Measurements from ENCODE around the gene PLCB3. TPM values are rescaled to one million over a fixed set of nuclear protein-coding genes. Genes with fewer than 3 reads are reported as not detected.
"Not testable (repeated sequence)": the region's sequence is repeated elsewhere in the genome, so short reads cannot be mapped to it uniquely, and the experiment has no call there.

PLCB3 gene
- total RNA-seq, 2 donors from 2014 or later, result 7.5 to 15.5 TPM

GRCh38 chr11:64304316-64305072 is 53.2 kb downstream of the PLCB3 start:
- Histone ChIP-seq H3K27ac (peak overlapping the region; percentile 95 to 97), H3K4me1 (peaks cover 0 to 43% of the 10 kb centered on the region in 2 donors), H3K4me3 (peak overlapping the region; percentile 82 to 87), H3K36me3 (peaks cover 8% of the 10 kb centered on the region), H3K9me3 (no peaks in the 10 kb centered on the region), H3K27me3 (peaks cover 0 to 4% of the 10 kb centered on the region in 2 donors)
- DNase-seq (ENCODE audit: low spot score), result peak; percentile 96
- TF ChIP-seq, protein P1, sequence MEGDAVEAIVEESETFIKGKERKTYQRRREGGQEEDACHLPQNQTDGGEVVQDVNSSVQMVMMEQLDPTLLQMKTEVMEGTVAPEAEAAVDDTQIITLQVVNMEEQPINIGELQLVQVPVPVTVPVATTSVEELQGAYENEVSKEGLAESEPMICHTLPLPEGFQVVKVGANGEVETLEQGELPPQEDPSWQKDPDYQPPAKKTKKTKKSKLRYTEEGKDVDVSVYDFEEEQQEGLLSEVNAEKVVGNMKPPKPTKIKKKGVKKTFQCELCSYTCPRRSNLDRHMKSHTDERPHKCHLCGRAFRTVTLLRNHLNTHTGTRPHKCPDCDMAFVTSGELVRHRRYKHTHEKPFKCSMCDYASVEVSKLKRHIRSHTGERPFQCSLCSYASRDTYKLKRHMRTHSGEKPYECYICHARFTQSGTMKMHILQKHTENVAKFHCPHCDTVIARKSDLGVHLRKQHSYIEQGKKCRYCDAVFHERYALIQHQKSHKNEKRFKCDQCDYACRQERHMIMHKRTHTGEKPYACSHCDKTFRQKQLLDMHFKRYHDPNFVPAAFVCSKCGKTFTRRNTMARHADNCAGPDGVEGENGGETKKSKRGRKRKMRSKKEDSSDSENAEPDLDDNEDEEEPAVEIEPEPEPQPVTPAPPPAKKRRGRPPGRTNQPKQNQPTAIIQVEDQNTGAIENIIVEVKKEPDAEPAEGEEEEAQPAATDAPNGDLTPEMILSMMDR (IDR thresholded peaks at IDR 0.05), result peak; percentile 70 to 89

- H3K27me3 ChIP-seq, result peaks cover 0 to 4% of the 10 kb centered on the region in 2 donors
- TF ChIP-seq, protein P1 (IDR thresholded peaks at IDR 0.05), result no peak
- no peaks in the 10 kb centered on the region for H3K9me3 ChIP-seq
- peaks cover 0 to 36% of the 10 kb centered on the region in 2 donors for H3K4me1 ChIP-seq
- peak within 1 kb of the TSS; percentile 95 to 97 for H3K27ac ChIP-seq
- peak within 1 kb of the TSS; percentile 82 to 87 for H3K4me3 ChIP-seq
- peaks cover 8% of the 10 kb centered on the region for H3K36me3 ChIP-seq
- DNase-seq (ENCODE audit: low spot score), result peak; percentile 100
These were observed 53.9 kb downstream of the PLCB3 start, which contains the start of gene ESRRA for GRCh38 chr11:64305075-64305690. Gene ESRRA, plus strand, starts transcription at chr11:64305524. Its CDS starts 1,656 bp downstream, at chr11:64307180.

- TF ChIP-seq, protein P1 (IDR thresholded peaks at IDR 0.05), result peak in 1 of 2 donors; percentile 60
- peak; percentile 70 for DNase-seq (ENCODE audit: low spot score)
- H3K27ac ChIP-seq, result peak overlapping the region; percentile 84 to 90
- H3K36me3 ChIP-seq, result peaks cover 8% of the 10 kb centered on the region
- H3K27me3 ChIP-seq, result peaks cover 0 to 4% of the 10 kb centered on the region in 2 donors
- H3K4me1 ChIP-seq, result peaks cover 0 to 28% of the 10 kb centered on the region in 2 donors
- peak overlapping the region; percentile 82 to 87 for H3K4me3 ChIP-seq
- no peaks in the 10 kb centered on the region for H3K9me3 ChIP-seq
These were observed 54.6 kb downstream of the PLCB3 start for GRCh38 chr11:64305691-64306562.

- Histone ChIP-seq H3K9me3 (no peaks in the 10 kb centered on the region), H3K4me3 (peak overlapping the region; percentile 82 to 87), H3K36me3 (peaks cover 8% of the 10 kb centered on the region), H3K4me1 (peaks cover 0 to 27% of the 10 kb centered on the region in 2 donors), H3K27me3 (peaks cover 0 to 4% of the 10 kb centered on the region in 2 donors), H3K27ac (peak overlapping the region; percentile 84 to 90)
- TF ChIP-seq, protein P1 (IDR thresholded peaks at IDR 0.05), result no peak
- no peak for DNase-seq (ENCODE audit: low spot score)
These were observed 55.2 kb downstream of the PLCB3 start for GRCh38 chr11:64306563-64306875.

GRCh38 chr11:64306876-64307622 is 55.7 kb downstream of the PLCB3 start:
- Histone ChIP-seq H3K4me1 (peaks cover 0 to 27% of the 10 kb centered on the region in 2 donors), H3K36me3 (peaks cover 8% of the 10 kb centered on the region), H3K9me3 (no peaks in the 10 kb centered on the region), H3K27me3 (no peaks in the 10 kb centered on the region), H3K4me3 (peak overlapping the region; percentile 82 to 87), H3K27ac (peak overlapping the region; percentile 84 to 90)
- DNase-seq (ENCODE audit: low spot score), result no peak
- TF ChIP-seq, protein P1 (IDR thresholded peaks at IDR 0.05), result no peak

DNA sequence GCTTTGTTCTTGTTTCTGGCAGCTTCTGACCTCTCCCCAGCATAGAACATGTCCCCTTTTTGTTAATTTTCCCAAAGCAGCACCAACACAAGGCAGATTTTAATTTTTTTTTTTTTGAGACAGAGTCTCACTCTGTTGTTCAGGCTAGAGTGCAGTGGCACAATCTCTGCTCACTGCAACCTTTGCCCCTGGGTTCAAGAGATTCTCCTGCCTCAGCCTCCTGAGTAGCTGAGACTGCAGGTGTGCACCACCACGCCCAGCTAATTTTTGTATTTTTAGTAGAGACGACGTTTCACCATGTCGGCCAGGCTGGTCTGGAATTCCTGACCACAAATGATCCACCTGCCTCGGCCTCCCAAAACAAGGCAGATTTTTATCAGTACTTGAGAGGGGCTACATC is 56.5 kb downstream of the PLCB3 start:
- DNase-seq (ENCODE audit: low spot score), result not testable (repeated sequence)

More for the DNA sequence above, 56.5 kb downstream of the PLCB3 start:
- H3K4me3 ChIP-seq, H3K27me3 ChIP-seq, H3K9me3 ChIP-seq, H3K27ac ChIP-seq, H3K36me3 ChIP-seq: not testable (repeated sequence)
- peaks cover 0 to 35% of the 10 kb centered on the region in 2 donors for H3K4me1 ChIP-seq

Measured in right atrium auricular region (tissue), 2 donors.